Neural cell (in vitro differentiated cells): ENCODE results near the gene ALK.

Source experiments
- EZH2 ChIP-seq: fragments of 200-600, 300-800 bp; shearing (Covaris generic), sonication (generic); IDR thresholded peaks from 2 replicates; pipeline ENCODE4 v1.6.1; 2014; ENCODE audit warnings: antibody characterized with exemption, low read length, borderline replicate concordance, mild to moderate bottlenecking; ENCODE audit not compliant: insufficient read depth, poor library complexity, severe bottlenecking
- POLR2AphosphoS5 ChIP-seq: IDR thresholded peaks from 2 replicates; pipeline ENCODE4 v1.6.1; 2012
- RAD21 ChIP-seq: fragments of 450-650 bp; conservative IDR thresholded peaks from 2 replicates; pipeline ENCODE4 v1.6.1; 2014; ENCODE audit warnings: antibody characterized with exemption, mild to moderate bottlenecking, moderate library complexity
- TF ChIP-seq, protein P1 (sequence below): fragments of 450-650 bp; IDR thresholded peaks from 2 replicates; pipeline ENCODE4 v1.5.1; 2014; ENCODE audit warnings: antibody characterized with exemption, mild to moderate bottlenecking, moderate library complexity; ENCODE audit not compliant: poor library complexity, severe bottlenecking

DNA sequence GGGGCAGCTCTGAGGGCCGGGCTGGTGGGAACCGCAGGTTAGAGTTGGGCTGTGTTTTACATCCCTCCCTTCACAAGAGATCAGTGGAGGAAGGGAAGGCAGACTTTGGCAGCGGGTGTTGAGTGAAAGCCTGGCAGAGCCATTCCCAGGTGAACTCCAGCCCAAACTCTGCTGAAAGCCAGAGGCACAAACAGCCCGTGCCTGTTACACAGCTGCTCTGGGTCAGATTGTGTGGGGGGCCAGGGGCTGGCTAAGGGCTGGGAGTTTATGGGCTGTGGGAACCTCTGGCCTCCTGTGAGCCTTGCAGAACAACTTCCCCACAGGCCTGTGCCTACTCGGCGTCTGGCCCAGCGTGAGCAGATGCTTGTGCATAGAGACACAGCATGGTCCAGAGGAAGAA lies 519.4 kb downstream of the ALK start:
- TF ChIP-seq, protein P1, sequence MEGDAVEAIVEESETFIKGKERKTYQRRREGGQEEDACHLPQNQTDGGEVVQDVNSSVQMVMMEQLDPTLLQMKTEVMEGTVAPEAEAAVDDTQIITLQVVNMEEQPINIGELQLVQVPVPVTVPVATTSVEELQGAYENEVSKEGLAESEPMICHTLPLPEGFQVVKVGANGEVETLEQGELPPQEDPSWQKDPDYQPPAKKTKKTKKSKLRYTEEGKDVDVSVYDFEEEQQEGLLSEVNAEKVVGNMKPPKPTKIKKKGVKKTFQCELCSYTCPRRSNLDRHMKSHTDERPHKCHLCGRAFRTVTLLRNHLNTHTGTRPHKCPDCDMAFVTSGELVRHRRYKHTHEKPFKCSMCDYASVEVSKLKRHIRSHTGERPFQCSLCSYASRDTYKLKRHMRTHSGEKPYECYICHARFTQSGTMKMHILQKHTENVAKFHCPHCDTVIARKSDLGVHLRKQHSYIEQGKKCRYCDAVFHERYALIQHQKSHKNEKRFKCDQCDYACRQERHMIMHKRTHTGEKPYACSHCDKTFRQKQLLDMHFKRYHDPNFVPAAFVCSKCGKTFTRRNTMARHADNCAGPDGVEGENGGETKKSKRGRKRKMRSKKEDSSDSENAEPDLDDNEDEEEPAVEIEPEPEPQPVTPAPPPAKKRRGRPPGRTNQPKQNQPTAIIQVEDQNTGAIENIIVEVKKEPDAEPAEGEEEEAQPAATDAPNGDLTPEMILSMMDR = no peak
- TF ChIP-seq POLR2AphosphoS5 = no peak
- TF ChIP-seq RAD21 = no peak
- TF ChIP-seq EZH2 = no peak
